ENCODE data around the gene TSHZ3. TPM values are rescaled to one million over a fixed set of nuclear protein-coding genes. Genes with fewer than 3 reads are reported as not detected.

Gene TSHZ3
- total and polyA plus RNA-seq, 9 of the 15 experiments (the other 6 are each of a cell fraction or from before 2014, with no cell fraction given), result 0.03 to 0.13 (median 0.05) TPM; not detected in 5

DNA sequence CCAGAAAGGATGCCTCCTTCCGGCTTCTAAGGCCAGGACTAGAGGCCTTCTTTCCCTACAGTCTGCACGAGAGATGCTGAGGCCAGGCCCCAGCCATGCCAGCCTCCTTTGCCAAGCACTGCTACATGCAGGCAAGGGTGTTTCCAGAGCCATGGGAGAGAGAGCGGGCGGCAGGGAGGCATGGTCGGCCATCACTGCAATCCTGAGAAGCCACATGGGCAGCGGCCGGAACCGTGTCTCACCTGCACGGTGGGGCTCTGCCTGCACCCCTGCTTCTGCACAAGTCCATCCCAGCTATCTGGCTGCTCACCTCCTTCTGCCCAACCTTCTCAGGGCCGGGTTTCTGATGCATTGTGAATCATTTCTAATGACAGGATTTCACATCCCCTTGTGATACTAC, 35.1 kb downstream of the TSHZ3 start:
- no peaks in the 10 kb centered on the region for H3K9me1 ChIP-seq (ENCODE audit: control insufficient read depth, insufficient read depth, low read length)
- 0% methylated on average over 10 of the region's 10 CpGs for WGBS (ENCODE audit: insufficient coverage, low coverage, missing lambda C conversion rate)
- H3K27ac ChIP-seq (ENCODE audit: extremely low read depth, low read depth, low read length), result no peak overlapping the region
- no peaks in the 10 kb centered on the region for H4K20me1 ChIP-seq (replicated peaks; ENCODE audit: control insufficient read depth, insufficient read depth, low read length)
- CTCF ChIA-PET (ENCODE audit: low intra/inter-chr PET ratio), result no interaction called here
- H3K9ac ChIP-seq (ENCODE audit: insufficient read depth in 1 of 2, low read depth in 2 of 2, low read length in 2 of 2), result no peak overlapping the region
- intact Hi-C loops (cut with micrococcal nuclease), result no loop called here
- no peaks in the 10 kb centered on the region for H3K79me2 ChIP-seq (ENCODE audit: control insufficient read depth, insufficient read depth, low read length)
- no peaks in the 10 kb centered on the region for H3K9me3 ChIP-seq (replicated peaks; ENCODE audit: control insufficient read depth, insufficient read depth, low read depth, low read length)
- POLR2A ChIA-PET, result no interaction called here
- no peaks in the 10 kb centered on the region for H3K36me3 ChIP-seq (ENCODE audit: control insufficient read depth, insufficient read depth, low read length)
- no peaks in the 10 kb centered on the region for H3K4me1 ChIP-seq (replicated peaks in 1 of 2; ENCODE audit: control insufficient read depth in 2 of 2, insufficient read depth in 2 of 2, low read length in 2 of 2)
- H3K27me3 ChIP-seq (ENCODE audit: control insufficient read depth in 2 of 2, insufficient read depth in 2 of 2, low read length in 2 of 2), result peaks cover 3 to 19% of the 10 kb centered on the region in 2 experiments; a peak in 3 of 5 replicates
- TF ChIP-seq TAL1 (IDR thresholded peaks at IDR 0.05) (no peak), RB1 (IDR thresholded peaks at IDR 0.05; ENCODE audit: low read depth) (no peak), ZNF146 (CRISPR knock-in tag; IDR thresholded peaks at IDR 0.05; ENCODE audit: unreplicated experiment) (no peak), BCL6 (CRISPR knock-in tag; IDR thresholded peaks at IDR 0.05) (no peak), ILK (tag; IDR thresholded peaks at IDR 0.05; ENCODE audit: borderline replicate concordance, low read depth) (no peak), CCNT2 (IDR thresholded peaks at IDR 0.05; ENCODE audit: borderline replicate concordance, extremely low read depth, insufficient read length, low read depth, low read length) (no peak), BMI1 (IDR thresholded peaks at IDR 0.05; ENCODE audit: low read length) (no peak), TEAD4 (IDR thresholded peaks at IDR 0.05; ENCODE audit: low read length) (no peak), TEAD4 (CRISPR knock-in tag; IDR thresholded peaks at IDR 0.05; ENCODE audit: borderline replicate concordance) (no peak), NR1H2 (CRISPR knock-in tag; IDR thresholded peaks at IDR 0.05) (no peak), TEAD1 (CRISPR knock-in tag; IDR thresholded peaks at IDR 0.05) (no peak), POLR2AphosphoS5 (IDR thresholded peaks at IDR 0.05; ENCODE audit: control insufficient read depth, insufficient read depth, low read depth, low read length) (no peak), NR3C1 (CRISPR knock-in tag; IDR thresholded peaks at IDR 0.05) (no peak)
- TF ChIP-seq, protein P1, sequence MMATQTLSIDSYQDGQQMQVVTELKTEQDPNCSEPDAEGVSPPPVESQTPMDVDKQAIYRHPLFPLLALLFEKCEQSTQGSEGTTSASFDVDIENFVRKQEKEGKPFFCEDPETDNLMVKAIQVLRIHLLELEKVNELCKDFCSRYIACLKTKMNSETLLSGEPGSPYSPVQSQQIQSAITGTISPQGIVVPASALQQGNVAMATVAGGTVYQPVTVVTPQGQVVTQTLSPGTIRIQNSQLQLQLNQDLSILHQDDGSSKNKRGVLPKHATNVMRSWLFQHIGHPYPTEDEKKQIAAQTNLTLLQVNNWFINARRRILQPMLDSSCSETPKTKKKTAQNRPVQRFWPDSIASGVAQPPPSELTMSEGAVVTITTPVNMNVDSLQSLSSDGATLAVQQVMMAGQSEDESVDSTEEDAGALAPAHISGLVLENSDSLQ (IDR thresholded peaks at IDR 0.05), result no peak
- TF ChIP-seq, protein P2, sequence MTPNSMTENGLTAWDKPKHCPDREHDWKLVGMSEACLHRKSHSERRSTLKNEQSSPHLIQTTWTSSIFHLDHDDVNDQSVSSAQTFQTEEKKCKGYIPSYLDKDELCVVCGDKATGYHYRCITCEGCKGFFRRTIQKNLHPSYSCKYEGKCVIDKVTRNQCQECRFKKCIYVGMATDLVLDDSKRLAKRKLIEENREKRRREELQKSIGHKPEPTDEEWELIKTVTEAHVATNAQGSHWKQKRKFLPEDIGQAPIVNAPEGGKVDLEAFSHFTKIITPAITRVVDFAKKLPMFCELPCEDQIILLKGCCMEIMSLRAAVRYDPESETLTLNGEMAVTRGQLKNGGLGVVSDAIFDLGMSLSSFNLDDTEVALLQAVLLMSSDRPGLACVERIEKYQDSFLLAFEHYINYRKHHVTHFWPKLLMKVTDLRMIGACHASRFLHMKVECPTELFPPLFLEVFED (CRISPR knock-in tag; conservative IDR thresholded peaks at IDR 0.05), result no peak
- TF ChIP-seq, protein P3, sequence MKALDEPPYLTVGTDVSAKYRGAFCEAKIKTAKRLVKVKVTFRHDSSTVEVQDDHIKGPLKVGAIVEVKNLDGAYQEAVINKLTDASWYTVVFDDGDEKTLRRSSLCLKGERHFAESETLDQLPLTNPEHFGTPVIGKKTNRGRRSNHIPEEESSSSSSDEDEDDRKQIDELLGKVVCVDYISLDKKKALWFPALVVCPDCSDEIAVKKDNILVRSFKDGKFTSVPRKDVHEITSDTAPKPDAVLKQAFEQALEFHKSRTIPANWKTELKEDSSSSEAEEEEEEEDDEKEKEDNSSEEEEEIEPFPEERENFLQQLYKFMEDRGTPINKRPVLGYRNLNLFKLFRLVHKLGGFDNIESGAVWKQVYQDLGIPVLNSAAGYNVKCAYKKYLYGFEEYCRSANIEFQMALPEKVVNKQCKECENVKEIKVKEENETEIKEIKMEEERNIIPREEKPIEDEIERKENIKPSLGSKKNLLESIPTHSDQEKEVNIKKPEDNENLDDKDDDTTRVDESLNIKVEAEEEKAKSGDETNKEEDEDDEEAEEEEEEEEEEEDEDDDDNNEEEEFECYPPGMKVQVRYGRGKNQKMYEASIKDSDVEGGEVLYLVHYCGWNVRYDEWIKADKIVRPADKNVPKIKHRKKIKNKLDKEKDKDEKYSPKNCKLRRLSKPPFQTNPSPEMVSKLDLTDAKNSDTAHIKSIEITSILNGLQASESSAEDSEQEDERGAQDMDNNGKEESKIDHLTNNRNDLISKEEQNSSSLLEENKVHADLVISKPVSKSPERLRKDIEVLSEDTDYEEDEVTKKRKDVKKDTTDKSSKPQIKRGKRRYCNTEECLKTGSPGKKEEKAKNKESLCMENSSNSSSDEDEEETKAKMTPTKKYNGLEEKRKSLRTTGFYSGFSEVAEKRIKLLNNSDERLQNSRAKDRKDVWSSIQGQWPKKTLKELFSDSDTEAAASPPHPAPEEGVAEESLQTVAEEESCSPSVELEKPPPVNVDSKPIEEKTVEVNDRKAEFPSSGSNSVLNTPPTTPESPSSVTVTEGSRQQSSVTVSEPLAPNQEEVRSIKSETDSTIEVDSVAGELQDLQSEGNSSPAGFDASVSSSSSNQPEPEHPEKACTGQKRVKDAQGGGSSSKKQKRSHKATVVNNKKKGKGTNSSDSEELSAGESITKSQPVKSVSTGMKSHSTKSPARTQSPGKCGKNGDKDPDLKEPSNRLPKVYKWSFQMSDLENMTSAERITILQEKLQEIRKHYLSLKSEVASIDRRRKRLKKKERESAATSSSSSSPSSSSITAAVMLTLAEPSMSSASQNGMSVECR (CRISPR knock-in tag; IDR thresholded peaks at IDR 0.05), result no peak
- in situ Hi-C loops (cut with MboI), result no loop called here
- BruUV-seq (replicated peaks), result no TSS peak
- H3K4me3 ChIP-seq, result no peak overlapping the region
- ATAC-seq (no peak), FAIRE-seq (no peak), DNase-seq (ENCODE audit: extremely low read depth in 1 of 4, low spot score in 3 of 4) (no peak)
- H3K4me2 ChIP-seq (ENCODE audit: insufficient read depth, low read length), result no peak overlapping the region
- H2AFZ ChIP-seq (ENCODE audit: low read depth, low read length), result no peak overlapping the region

Data from K562 (cell line).